GM06990 (cell line): ENCODE measurements around the gene MRPL24.

Experiments used
- DNase-seq: peaks from one replicate; pipeline ENCODE4 v3.0.0-alpha.2; 2011; ENCODE audit not compliant: insufficient read length; ENCODE audit errors: extremely low read depth
- H3K27me3 ChIP-seq: replicated peaks from 2 replicates; pipeline ENCODE4 v1.6.0; 2011; ENCODE audit warnings: low read length; ENCODE audit not compliant: control insufficient read depth, insufficient read depth
- H3K36me3 ChIP-seq: 2 replicates; pipeline ENCODE4 v1.5.1; 2011; ENCODE audit warnings: low read length; ENCODE audit not compliant: control insufficient read depth, insufficient read depth
- H3K4me3 ChIP-seq: replicated peaks from 2 replicates; pipeline ENCODE4 v1.5.1; 2011; ENCODE audit warnings: low read depth, mild to moderate bottlenecking, control low read depth, low read length
- CTCF ChIP-seq: IDR thresholded peaks from 2 replicates; pipeline ENCODE4 v1.5.1; 2011; ENCODE audit warnings: low read length, control low read depth, mild to moderate bottlenecking, inconsistent platforms; ENCODE audit not compliant: insufficient read depth, poor library complexity, severe bottlenecking

MRPL24 gene

GRCh38 chr1:156751451-156751756, 10.5 kb upstream of the MRPL24 start, which contains the start of gene HDGF:
Gene HDGF (minus strand): TSS chr1:156751675. CDS start chr1:156751429, 246 bp downstream.
- no peaks in the 10 kb centered on the region for H3K27me3 ChIP-seq
- DNase-seq = no peak
- no peak for TF ChIP-seq CTCF
- peak within 1 kb of the TSS; percentile 93 for H3K4me3 ChIP-seq
- no peaks in the 10 kb centered on the region for H3K36me3 ChIP-seq

GRCh38 chr1:156750711-156751450, 10.0 kb upstream of the MRPL24 start:
- Histone ChIP-seq H3K36me3 (no peaks in the 10 kb centered on the region), H3K4me3 (peak overlapping the region; percentile 93), H3K27me3 (no peaks in the 10 kb centered on the region)
- TF ChIP-seq CTCF = no peak
- peak; percentile 67 for DNase-seq

DNA sequence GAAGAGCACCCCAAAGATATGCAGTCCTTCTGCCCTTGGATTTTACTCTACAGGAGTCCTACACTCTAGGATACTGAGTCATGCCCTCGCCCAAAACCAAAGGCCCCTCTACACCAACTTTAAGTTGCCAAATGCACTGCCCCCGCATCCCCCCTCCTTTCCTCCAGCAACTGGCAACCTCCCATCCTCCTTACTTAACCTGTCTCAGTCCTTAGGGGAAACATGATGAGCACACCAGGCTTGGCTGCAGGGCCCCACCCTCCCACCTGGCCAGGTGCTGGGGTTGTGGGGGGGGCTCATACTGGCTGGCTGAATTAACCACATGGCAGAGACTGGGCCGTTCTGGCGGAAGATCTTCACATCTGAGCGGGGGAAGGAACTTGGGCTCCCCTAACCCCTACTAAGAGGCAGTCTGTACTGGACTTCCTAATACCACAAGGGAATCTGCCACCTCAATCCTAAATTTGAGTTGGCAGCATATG, 9.3 kb upstream of the MRPL24 start:
- DNase-seq = peak; percentile 51
- Histone ChIP-seq H3K36me3 (no peaks in the 10 kb centered on the region), H3K4me3 (peak overlapping the region; percentile 93), H3K27me3 (no peaks in the 10 kb centered on the region)
- TF ChIP-seq CTCF = no peak

DNA sequence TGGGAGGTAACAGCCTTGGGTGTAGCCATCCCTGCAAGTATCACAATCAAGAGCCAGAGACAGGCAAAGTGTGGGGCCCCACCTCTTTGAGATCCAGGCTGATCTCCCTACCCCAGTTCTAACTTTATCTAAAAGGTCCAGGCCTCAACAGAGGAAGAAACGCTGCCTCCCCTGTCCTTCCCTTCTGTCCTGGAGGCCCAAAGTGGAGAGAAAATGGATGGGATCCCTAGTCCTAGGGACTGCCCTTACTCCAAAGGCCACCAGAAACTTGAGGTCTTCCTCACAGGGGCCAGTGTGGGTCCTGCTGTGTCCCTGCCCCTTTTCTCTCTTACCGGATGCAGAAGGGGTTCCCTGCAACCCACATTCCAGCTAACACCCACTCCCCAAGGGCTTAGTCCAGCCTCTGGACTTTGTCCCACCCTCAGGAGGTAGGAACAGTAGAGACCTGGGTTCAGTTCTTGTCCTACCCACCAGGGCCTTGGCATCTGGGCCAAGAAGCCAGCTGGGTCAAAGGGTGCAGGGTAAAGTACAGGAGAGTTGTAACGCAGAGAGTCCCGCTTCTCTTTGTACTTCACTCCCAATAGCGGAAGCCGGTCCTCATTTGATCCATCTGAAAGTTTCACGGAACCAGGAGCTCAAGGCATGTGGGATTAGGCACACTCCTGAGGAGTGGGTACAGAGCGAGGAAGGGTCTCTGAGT, 8.7 kb upstream of the MRPL24 start:
- DNase-seq = no peak
- Histone ChIP-seq H3K27me3 (no peaks in the 10 kb centered on the region), H3K4me3 (peak overlapping the region; percentile 93), H3K36me3 (peaks cover 3% of the 10 kb centered on the region; the same call in 1 of the 2 replicates)
- no peak for TF ChIP-seq CTCF

DNA sequence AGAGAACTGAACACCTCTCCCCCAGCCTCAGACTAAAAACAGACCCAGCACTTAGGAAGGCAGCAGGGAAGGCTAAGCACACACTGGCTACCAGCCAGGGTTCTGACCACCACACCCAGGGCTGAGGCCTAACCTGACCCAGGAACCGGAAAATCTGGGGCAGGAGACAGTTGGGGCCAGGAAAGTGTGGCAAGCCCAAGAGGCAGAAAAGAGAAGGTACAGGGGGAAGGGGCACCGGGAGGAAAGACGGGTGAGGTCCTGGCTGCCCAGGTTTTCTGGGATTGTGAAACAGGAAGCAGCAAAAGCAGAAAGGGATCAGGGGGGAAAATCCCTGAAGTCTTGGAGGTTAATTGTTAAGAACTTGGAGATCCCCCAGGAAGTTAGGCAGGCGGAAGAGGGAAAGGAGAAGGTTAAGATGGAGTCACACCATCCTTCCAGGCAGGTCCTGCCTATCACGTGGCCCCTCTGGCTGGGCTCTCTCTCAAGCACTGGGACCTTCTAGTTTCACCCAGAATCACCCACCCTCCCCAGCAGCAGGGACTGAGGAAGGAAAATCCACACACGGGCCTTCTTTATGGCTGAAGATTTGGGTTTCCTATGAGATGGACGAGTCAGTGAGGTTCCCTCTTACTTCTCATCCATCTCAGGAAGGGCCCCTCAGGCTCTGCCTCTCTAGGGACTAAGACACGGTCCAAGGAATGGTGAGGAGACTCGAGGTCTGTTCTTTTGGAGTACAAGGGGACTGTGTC, 8.0 kb upstream of the MRPL24 start:
- no peak for DNase-seq
- Histone ChIP-seq H3K27me3 (no peaks in the 10 kb centered on the region), H3K36me3 (peaks cover 5% of the 10 kb centered on the region), H3K4me3 (peak overlapping the region; percentile 93)
- no peak for TF ChIP-seq CTCF
